ENCODE results near the gene POU3F2.

POU3F2 gene

DNA sequence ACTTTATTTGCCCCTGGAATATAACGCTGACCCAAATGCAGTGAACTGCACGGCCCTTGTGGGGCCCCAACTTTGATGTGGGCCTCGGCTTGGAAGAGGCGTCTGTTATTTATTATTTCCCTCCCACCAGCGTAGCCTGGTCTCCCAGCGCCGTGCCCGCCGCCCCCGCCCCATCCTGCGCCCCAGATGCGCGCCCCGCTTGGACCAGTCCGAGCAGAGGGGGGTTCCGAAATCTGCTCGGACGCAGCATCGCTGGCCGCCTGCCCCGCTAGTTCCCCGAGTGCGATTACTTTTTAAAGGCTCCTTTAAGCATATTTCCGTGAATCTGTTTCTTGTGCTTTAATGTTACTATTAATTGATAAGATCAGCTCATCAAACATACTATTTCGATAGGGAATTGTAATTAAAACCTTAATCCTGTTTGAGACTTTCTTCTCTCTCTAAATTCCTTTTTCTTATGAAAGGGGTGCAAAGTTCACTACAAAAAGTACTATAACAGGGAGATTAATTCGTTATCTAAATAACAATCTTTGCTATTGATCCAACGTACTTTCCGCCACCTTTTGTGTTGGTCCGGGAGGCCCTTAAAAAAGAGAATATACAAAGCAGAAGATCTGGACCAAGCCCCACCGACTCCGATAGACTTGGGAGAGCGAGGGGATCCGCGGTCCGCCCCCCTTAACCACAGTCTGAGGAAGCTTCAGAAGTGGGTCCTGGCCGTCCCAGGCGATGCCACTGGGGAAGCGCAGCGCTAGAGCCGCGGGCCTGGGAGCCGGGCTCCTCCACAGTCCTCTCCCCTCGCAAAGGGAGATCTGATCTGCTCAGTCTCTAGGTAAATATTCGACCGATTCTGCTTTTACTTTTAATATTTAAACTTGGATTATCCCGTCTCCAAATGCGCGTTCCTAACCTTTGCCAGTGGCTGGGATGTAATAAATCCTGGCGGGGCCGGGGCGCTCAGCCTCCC is 10.2 kb downstream of the POU3F2 start:
- no peaks in the 10 kb centered on the region for H3K36me3 ChIP-seq (ENCODE audit: insufficient read depth, low read length)
- peaks cover 3% of the 10 kb centered on the region for H3K4me1 ChIP-seq (ENCODE audit: insufficient read depth, low read length)
- H3K9ac ChIP-seq (ENCODE audit: low read depth, low read length), result peak overlapping the region; percentile 14; the same call in 1 of the 2 replicates
- no peaks in the 10 kb centered on the region for H3K9me3 ChIP-seq (ENCODE audit: control insufficient read depth, insufficient read depth, low read length)

GRCh38 chr6:98845211-98846020 is 11.0 kb downstream of the POU3F2 start:
- Histone ChIP-seq H3K9me3 (ENCODE audit: control insufficient read depth, insufficient read depth, low read length) (no peaks in the 10 kb centered on the region), H3K4me1 (ENCODE audit: insufficient read depth, low read length) (peaks cover 3% of the 10 kb centered on the region), H3K36me3 (ENCODE audit: insufficient read depth, low read length) (no peaks in the 10 kb centered on the region), H3K9ac (ENCODE audit: low read depth, low read length) (peak overlapping the region; percentile 14; the same call in 1 of the 2 replicates)

DNA sequence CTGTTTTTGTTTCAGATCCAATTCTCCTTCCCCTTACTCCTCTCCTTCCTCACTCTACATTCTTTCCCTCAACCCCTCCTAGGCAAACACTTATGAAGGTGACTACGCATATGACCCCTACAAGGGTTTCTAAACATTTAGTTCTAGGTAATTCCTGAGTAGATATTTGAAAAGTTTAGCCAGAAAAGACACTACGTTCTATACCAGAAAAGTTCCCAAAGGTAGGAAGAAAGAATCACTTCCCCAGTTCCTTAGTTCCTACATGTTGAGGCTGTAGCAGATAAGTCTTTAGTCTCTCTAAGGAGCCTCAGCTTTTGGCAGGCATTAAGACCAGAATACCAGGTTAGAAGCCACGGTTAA is 11.6 kb downstream of the POU3F2 start:
- Histone ChIP-seq H3K9ac (ENCODE audit: low read depth, low read length) (no peak overlapping the region), H3K9me3 (ENCODE audit: control insufficient read depth, insufficient read depth, low read length) (no peaks in the 10 kb centered on the region), H3K36me3 (ENCODE audit: insufficient read depth, low read length) (no peaks in the 10 kb centered on the region), H3K4me1 (ENCODE audit: insufficient read depth, low read length) (peaks cover 3% of the 10 kb centered on the region)

DNA sequence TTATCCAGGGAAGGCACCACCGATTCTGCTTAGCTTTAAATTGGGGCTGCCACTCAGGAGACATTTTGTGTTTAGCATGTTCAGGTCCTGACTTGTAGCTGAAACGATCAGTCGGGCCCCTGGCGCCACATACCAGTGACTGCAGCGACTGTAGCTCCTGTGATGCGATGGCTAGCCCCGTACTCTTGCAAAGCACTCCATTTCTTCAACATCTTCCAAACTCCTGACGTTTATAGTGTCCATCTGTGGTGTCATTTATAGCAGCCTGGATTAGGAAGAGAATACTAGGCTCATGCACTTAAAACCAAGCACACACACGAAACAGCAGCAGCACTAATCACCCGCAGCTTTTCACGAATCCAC is 13.0 kb downstream of the POU3F2 start:
- H3K9ac ChIP-seq (ENCODE audit: low read depth, low read length), result peak overlapping the region; percentile 52; the same call in 1 of the 2 replicates
- H3K4me1 ChIP-seq (ENCODE audit: insufficient read depth, low read length), result no peaks in the 10 kb centered on the region

GRCh38 chr6:98847779-98848538 is 13.6 kb downstream of the POU3F2 start:
- H3K9me3 ChIP-seq (ENCODE audit: control insufficient read depth, insufficient read depth, low read length), result no peaks in the 10 kb centered on the region
- H3K4me1 ChIP-seq (ENCODE audit: insufficient read depth, low read length), result no peaks in the 10 kb centered on the region
- H3K9ac ChIP-seq (ENCODE audit: low read depth, low read length), result peak overlapping the region; percentile 52
- H3K36me3 ChIP-seq (ENCODE audit: insufficient read depth, low read length), result no peaks in the 10 kb centered on the region

More for the DNA sequence above, 13.0 kb downstream of the POU3F2 start:
- Histone ChIP-seq H3K9me3 (ENCODE audit: control insufficient read depth, insufficient read depth, low read length) (no peaks in the 10 kb centered on the region), H3K36me3 (ENCODE audit: insufficient read depth, low read length) (no peaks in the 10 kb centered on the region)

- Histone ChIP-seq H3K36me3 (ENCODE audit: insufficient read depth, low read length) (no peaks in the 10 kb centered on the region), H3K9ac (ENCODE audit: low read depth, low read length) (peak overlapping the region; percentile 52; the same call in 1 of the 2 replicates), H3K9me3 (ENCODE audit: control insufficient read depth, insufficient read depth, low read length) (no peaks in the 10 kb centered on the region), H3K4me1 (ENCODE audit: insufficient read depth, low read length) (no peaks in the 10 kb centered on the region)
These were observed 14.3 kb downstream of the POU3F2 start for GRCh38 chr6:98848539-98849242.

- H3K4me1 ChIP-seq (ENCODE audit: insufficient read depth, low read length), result peaks cover 5% of the 10 kb centered on the region; the same call in 1 of the 2 replicates
- no peaks in the 10 kb centered on the region for H3K36me3 ChIP-seq (ENCODE audit: insufficient read depth, low read length)
- H3K9ac ChIP-seq (ENCODE audit: low read depth, low read length), result no peak overlapping the region
- no peaks in the 10 kb centered on the region for H3K9me3 ChIP-seq (ENCODE audit: control insufficient read depth, insufficient read depth, low read length)
These were observed 30.1 kb downstream of the POU3F2 start for GRCh38 chr6:98864497-98864896.

DNA sequence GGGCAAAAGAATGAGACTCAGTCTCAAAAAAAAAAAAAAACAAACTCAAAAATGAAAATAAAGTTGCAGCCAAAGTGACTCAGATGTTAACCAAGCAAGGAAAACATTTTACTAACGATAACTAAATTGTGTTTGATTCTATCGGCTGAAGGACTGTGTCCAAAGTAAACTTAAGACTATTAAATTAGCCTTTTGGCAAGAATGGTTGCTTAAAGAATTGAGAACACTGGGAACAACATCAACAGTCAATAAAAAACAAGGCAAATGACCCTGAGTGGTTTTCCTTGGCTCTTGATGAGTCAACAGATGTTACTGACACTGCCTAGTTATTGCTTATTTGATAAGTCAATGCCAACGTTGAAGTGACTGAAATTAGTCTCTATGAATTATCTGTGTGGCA is 36.7 kb downstream of the POU3F2 start:
- Histone ChIP-seq H3K9me3 (ENCODE audit: control insufficient read depth, insufficient read depth, low read length) (no peaks in the 10 kb centered on the region), H3K9ac (ENCODE audit: low read depth, low read length) (no peak overlapping the region), H3K36me3 (ENCODE audit: insufficient read depth, low read length) (no peaks in the 10 kb centered on the region; the same call in 1 of the 2 replicates), H3K4me1 (ENCODE audit: insufficient read depth, low read length) (no peaks in the 10 kb centered on the region)

DNA sequence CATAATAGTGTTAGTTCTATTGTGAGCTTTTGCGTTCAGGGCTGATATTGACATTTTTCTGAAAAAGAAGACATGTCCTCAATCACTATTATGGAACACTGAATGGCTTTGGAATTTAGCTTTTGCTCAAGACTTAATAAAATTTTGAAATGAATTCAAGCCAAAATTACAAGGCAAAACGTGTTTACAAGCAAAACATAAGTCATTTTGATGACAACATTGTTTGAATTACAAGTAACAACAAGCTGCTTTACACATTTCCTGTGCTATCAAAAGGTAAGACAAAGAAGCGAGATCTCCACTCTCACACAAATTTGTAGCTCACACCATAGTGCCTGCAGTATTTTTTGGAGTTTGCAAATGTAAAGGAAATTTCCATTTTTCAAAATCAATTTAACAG is 37.4 kb downstream of the POU3F2 start:
- no peak overlapping the region for H3K9ac ChIP-seq (ENCODE audit: low read depth, low read length)
- no peaks in the 10 kb centered on the region; the same call in 1 of the 2 replicates for H3K36me3 ChIP-seq (ENCODE audit: insufficient read depth, low read length)
- H3K9me3 ChIP-seq (ENCODE audit: control insufficient read depth, insufficient read depth, low read length), result no peaks in the 10 kb centered on the region

DNA sequence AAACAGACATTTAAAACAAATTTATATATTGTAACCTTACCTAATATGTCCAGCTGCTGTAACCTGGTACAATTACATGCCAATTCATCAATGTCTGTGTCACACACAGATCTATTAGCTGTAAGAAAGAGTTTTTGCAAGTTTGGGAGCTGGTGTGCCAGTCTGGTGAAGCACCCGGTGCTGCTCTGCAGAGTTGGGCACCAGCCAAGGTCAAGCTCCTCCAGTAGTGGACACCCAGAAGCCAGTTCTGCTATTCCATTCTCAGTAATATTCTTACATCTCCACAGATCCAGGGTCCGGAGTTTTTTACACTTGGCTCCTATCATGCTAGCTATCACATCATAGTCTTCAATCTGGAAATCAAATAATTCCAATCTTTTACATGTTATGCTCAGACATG is 41.0 kb downstream of the POU3F2 start:
- Histone ChIP-seq H3K4me1 (ENCODE audit: insufficient read depth, low read length) (no peaks in the 10 kb centered on the region), H3K9me3 (ENCODE audit: control insufficient read depth, insufficient read depth, low read length) (no peaks in the 10 kb centered on the region)

More for the DNA sequence above, 37.4 kb downstream of the POU3F2 start:
- no peaks in the 10 kb centered on the region for H3K4me1 ChIP-seq (ENCODE audit: insufficient read depth, low read length)

DNA sequence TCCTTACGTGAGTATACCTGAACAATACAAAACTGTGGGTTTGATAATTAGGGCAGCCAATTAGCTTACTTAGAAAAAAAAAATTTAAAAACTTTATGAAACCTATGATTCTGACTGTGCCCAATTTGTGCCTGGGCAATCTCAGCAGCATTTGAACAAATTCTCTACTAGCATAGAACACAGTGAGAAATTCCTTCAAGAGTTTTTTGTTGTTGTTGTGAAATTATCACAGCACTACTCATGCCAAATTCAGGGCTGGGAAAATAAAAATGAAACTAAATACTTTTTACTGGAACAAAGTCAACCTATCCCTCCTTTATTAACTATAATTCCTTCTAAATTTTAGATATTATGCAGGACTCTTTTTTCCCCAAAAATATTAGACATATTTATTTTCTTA is 42.9 kb downstream of the POU3F2 start:
- Histone ChIP-seq H3K4me1 (ENCODE audit: insufficient read depth, low read length) (no peaks in the 10 kb centered on the region), H3K36me3 (ENCODE audit: insufficient read depth, low read length) (no peaks in the 10 kb centered on the region; the same call in 1 of the 2 replicates), H3K9me3 (ENCODE audit: control insufficient read depth, insufficient read depth, low read length) (no peaks in the 10 kb centered on the region), H3K9ac (ENCODE audit: low read depth, low read length) (no peak overlapping the region)

More for the DNA sequence above, 41.0 kb downstream of the POU3F2 start:
- Histone ChIP-seq H3K36me3 (ENCODE audit: insufficient read depth, low read length) (no peaks in the 10 kb centered on the region; the same call in 1 of the 2 replicates), H3K9ac (ENCODE audit: low read depth, low read length) (no peak overlapping the region)

DNA sequence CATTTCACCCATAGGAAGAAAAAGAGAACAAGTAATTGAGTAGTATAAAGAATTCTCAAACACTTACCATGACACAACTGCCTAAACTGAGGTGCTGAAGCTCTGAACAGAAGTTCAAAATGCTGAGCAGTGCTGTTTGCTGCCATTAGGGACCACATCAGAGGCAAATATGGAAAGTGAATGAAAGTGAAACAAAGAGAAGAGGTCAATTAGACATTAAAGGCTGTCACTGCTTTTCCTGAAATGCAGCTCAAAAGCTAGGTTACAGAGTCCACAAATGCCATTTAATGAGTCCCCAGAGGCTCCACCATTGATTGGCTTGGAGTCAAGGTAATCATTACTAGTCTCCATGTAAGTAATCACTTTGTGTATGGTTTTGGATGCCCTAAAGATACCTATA is 46.1 kb downstream of the POU3F2 start:
- Histone ChIP-seq H3K36me3 (ENCODE audit: insufficient read depth, low read length) (no peaks in the 10 kb centered on the region; the same call in 1 of the 2 replicates), H3K4me1 (ENCODE audit: insufficient read depth, low read length) (no peaks in the 10 kb centered on the region), H3K9ac (ENCODE audit: low read depth, low read length) (no peak overlapping the region), H3K9me3 (ENCODE audit: control insufficient read depth, insufficient read depth, low read length) (no peaks in the 10 kb centered on the region)

- Histone ChIP-seq H3K9ac (ENCODE audit: low read depth, low read length) (no peak overlapping the region), H3K36me3 (ENCODE audit: insufficient read depth, low read length) (peaks cover 3% of the 10 kb centered on the region), H3K4me1 (ENCODE audit: insufficient read depth, low read length) (no peaks in the 10 kb centered on the region), H3K9me3 (ENCODE audit: control insufficient read depth, insufficient read depth, low read length) (no peaks in the 10 kb centered on the region)
These were observed 51.0 kb downstream of the POU3F2 start for GRCh38 chr6:98885330-98885729.

Data from ES-I3 (cell line).